ENCODE measurements around the gene RFPL2.
"Not testable (repeated sequence)": the region's sequence is repeated elsewhere in the genome, so short reads cannot be mapped to it uniquely, and the experiment has no call there.

RFPL2 gene

DNA sequence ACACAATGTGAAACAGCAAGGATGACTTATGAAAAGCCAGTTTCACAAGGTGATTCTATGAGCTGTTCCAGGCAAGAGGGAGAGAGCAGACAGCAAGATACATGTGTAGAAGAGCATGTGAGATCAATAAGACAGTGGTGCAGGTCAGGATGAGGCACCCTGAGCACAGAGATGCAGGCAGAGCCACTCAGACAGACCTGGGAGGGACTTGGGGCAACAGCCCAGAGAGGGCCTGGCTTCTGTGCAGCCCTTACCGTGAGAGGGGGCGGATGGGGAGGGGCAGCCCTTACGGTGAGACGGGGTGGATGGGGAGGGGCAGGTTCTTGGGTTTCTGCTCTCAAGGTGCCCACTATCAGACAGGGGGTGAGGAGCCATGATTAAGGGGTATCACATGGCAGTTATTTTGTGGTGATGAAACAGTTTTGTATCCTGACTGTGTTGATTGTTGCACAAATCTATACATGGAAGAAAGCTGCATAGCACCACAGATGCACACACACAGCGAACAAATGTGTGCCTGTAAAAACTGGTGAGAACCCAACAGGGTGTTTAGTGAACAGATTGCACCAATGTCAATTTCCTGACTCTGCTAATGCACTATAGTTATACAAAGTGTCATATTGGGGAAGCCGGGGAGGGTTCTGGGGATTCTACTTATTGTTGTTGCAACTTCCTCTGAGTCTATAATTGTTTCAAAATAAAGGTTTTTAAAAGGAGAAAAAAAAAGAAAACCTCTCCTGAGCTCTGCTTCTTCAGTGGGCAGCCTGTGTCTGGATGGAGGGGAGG lies 40.6 kb downstream of the RFPL2 start:
- DNase-seq (ENCODE audit: low read depth): no peak

DNA sequence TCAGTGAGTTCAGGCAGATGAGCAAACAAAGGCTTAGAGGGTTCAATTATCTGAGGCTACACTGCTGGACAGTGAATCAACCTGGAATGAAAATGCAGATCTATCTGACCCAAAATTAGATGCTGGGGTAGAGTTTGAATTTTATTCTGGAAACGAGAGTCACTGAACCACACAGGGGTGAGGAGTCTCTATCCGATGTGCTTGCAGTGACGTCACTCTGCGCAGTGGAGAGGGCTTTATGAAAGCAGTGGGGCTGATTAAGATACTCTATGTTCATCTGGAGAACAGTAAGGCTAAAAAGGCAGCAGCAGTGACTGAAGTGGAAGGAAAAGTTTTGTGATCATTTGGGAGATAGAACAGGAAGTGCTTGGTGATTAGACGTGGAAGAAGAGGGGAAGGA lies 44.5 kb downstream of the RFPL2 start:
- DNase-seq (ENCODE audit: low read depth): not testable (repeated sequence)

DNA sequence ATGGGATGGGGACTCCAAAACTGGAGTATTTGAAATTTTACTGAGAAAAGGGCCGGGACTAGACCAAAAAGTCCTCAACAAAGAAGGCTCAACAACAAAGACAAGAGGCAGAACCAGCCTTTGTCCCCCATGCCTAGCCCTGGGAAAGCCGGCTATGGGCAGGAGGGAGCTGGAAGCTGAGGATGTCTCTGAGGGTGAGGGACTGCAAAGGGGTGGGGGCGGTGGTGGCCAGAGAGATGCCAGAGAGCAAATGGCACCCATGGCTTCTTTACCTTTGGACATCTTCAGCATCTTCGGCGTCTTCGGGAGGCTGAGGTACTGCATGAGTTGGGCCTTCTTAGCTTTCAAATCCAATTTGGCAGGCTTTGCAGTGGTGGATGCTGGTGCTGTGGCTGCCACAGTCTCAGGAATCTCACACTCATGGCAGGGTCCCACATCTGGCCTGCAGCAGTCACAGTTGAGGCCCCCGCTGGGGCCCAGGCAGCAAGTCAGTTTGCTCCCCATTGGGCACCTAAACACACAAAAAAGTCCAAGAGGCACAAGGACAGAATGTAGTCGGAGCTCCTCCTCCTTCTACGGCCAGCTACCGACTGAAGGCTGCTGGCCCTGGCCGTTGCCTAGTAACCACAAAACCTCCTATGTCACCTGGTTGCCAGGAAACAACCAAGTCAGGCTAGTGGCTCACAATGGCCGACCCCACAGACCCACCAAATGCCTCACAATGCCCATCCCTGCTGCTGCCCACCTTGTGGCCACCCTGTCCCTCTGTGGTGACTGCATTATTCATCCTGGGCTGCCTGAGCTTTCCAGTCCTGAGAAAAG lies 46.0 kb downstream of the RFPL2 start, which contains the start of gene C22orf42:
Gene C22orf42, minus strand, starts transcription at position 592 of the 822 bp plus-strand sequence. Its CDS starts 88 bp downstream, at position 504.
- DNase-seq (ENCODE audit: low read depth): no peak

DNA sequence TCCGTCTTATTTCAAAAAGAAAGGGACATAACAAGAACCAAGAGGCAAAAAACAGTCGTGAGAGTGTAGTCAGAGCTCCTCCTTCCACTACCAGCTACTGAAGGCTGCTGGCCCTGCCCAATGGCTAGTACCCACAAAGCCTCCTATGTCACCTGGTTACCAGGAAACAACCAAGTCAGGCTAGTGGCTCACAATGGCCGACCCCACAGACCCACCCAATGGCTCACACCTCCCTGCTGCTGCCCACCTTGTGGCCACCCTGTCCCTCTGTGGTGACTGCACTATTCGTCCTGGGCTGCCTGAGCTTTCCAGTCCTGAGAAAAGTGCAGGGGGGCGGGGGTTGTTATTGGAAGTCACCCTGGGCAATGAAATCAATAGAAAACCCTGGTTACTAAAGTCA lies 47.2 kb downstream of the RFPL2 start:
- not testable (repeated sequence) for DNase-seq (ENCODE audit: low read depth)

DNA sequence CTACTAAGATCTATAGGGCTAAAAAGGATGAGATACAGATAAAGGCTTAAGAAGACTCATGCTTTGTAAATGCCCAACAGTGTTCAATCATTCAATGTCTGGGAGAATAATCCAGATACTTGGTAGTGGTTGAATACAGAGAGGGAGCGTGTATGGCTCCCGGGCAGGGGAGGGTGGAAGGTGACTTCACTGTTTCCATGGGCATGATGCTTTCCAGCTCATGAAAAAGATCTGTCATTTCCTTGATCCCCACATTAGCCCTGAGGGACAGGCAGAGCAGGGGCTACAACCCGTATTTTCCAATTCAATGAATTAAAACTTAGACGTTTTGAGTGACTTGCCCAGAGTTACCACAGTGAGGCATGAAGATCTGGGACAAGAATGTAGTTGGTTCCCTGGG lies 50.1 kb downstream of the RFPL2 start:
- not testable (repeated sequence) for DNase-seq (ENCODE audit: low read depth)

DNA sequence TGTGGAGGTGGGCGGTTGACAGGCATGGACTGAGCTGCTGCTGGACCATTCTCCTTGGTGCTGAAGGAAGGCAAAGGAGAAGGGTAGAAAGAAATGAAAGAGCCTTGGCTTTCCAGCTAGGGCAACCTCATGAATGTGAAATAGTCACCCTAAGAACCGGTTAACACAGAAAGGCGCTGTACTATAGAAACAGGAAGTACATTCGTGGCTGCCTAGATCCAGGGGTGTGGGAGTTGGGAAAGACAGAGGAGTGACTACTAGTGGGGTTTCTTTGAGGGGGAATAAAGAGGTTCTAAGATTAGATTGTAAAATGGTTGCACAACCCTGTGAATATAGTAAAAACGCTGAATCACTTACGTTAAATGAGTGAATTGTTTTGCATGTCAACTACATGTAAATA lies 53.2 kb downstream of the RFPL2 start:
- not testable (repeated sequence) for DNase-seq (ENCODE audit: low read depth)

DNA sequence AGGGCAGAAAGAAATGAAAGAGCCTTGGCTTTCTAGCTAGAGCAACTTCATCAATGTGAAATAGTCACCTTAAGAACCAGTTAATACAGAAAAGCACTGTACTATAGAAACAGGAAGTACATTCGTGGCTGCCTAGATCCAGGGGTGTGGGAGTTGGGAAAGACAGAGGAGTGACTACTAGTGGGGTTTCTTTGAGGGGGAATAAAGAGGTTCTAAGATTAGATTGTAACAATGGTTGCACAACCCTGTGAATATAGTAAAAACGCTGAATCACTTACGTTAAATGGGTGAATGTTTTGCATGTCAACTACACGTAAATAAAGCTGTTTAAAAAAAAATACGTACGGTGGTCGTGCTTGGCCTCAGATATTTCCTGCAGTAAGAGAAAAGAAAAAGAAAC lies 54.2 kb downstream of the RFPL2 start:
- DNase-seq (ENCODE audit: low read depth): not testable (repeated sequence)

DNA sequence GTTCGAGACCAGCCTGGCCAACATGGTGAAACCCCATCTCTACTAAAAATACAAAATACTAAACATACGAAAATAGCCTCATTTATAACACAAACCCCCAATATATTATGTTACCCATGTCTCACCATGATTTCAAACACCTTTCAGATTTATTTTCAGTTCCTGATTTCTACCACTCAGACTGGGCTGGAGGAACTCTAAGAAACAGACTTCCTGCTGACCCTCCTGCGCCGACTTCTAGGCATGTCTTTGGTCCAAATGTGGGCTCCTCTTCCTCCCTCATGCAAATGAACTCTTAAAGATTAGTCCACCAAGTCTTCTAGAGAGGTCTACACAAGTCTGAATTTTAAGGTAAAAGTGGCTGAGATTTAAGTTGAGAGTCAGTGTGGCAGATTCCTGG lies 56.5 kb downstream of the RFPL2 start:
- not testable (repeated sequence) for DNase-seq (ENCODE audit: low read depth)

DNA sequence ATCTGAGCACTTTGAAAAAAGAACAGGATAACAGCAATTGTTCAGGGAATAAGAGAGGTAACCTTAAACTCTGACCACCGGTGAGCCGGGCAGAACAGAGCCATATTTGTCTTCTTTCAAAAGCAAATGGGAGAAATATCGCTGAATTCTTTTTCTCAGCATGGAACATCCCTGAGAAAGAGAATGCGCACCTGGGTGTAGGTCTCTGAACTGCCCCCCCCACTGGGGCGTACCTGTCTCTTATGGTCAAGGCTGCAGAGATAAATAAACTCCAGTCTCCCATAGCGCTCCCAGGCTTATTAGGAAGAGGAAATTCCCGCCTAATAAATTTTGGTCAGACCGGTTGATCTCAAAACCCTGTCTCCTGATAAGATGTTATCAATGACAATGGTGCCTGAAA lies 57.7 kb downstream of the RFPL2 start:
- not testable (repeated sequence) for DNase-seq (ENCODE audit: low read depth)

DNA sequence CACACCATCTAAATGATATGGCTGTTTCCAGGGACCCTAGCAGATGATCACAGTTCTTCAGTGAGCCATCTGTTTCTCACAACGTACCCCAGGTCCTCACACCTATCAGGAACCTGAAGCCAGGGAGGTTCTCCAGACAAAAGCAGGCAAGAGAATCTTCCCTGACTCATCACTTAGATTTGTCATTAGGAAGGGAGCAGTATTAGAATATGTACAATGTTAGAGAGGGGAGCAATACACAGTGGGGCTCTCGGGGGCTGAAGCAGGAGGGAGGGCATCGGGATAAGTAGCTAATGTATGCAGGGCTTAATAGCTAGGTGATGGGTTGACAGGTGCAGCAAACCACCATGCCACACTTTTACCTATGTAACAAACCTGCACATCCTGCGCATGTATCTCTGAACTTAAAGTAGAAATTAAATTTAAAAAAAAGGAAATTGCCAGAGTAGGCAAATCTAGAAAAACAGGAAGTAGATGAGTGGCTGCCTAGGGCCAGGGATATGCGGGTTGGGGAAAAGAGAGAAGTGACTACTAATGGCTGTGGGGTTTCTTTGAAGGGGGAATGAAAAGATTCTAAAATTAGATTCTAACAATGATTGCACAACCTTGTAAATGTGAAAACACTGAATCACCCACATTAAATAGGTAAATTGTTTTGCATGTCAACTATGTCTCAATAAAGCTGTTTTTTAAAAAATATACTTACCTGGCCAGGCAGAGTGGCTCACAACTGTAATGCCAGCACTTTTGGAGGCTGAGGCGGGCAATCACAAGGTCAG lies 60.2 kb downstream of the RFPL2 start:
- no peak for DNase-seq (ENCODE audit: low read depth)

DNA sequence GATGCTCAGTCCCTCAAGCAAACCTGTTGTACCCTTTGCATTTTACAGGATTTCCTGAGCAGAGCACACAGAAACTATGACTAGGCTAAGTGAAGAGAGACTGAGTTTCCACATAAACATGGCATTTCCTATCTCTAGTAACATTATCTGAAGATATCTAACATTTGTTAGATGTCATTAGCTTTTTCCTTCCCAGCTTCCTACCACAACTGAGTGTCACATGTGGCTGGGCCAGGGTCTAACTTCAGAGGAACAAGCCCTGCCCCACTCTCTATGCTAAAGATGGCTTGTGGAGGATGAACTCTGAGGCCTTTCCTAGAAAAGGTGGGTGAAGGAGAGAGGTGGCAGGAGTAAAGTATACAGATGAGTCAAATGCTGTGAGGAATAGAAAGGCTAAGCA lies 62.3 kb downstream of the RFPL2 start:
- no peak for DNase-seq (ENCODE audit: low read depth)

DNA sequence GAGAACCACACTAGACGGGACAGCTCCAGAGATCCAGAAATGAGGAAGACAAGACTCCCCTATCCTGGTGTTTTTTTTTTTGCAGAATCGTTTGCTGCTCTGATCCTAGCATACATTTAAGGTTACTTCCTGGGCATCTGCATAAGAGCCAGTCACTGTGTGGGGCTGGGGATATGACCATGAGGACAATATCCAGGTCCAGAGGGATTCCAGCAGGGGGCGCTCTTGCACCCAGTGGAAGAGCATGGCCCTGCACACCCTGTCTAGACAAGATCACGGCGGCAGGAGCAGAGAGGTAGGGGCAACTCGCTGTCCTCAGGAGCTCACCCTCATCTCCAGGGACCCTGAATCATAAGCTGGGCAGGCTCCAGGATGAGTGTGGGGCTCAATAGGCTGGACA lies 64.2 kb downstream of the RFPL2 start:
- not testable (repeated sequence) for DNase-seq (ENCODE audit: low read depth)

Measured in fibroblast of the conjunctiva (primary cell).